HG03066 (cell line): ENCODE results near the gene SEPTIN12.

Source experiments
- ATAC-seq: cut with Tn5 transposase; IDR thresholded peaks from one replicate; pipeline ENCODE4 v1.9.1; 2021; ENCODE audit warnings: low read depth; ENCODE audit not compliant: unreplicated experiment

The SEPTIN12 gene, protein sequence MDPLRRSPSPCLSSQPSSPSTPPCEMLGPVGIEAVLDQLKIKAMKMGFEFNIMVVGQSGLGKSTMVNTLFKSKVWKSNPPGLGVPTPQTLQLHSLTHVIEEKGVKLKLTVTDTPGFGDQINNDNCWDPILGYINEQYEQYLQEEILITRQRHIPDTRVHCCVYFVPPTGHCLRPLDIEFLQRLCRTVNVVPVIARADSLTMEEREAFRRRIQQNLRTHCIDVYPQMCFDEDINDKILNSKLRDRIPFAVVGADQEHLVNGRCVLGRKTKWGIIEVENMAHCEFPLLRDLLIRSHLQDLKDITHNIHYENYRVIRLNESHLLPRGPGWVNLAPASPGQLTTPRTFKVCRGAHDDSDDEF

DNA sequence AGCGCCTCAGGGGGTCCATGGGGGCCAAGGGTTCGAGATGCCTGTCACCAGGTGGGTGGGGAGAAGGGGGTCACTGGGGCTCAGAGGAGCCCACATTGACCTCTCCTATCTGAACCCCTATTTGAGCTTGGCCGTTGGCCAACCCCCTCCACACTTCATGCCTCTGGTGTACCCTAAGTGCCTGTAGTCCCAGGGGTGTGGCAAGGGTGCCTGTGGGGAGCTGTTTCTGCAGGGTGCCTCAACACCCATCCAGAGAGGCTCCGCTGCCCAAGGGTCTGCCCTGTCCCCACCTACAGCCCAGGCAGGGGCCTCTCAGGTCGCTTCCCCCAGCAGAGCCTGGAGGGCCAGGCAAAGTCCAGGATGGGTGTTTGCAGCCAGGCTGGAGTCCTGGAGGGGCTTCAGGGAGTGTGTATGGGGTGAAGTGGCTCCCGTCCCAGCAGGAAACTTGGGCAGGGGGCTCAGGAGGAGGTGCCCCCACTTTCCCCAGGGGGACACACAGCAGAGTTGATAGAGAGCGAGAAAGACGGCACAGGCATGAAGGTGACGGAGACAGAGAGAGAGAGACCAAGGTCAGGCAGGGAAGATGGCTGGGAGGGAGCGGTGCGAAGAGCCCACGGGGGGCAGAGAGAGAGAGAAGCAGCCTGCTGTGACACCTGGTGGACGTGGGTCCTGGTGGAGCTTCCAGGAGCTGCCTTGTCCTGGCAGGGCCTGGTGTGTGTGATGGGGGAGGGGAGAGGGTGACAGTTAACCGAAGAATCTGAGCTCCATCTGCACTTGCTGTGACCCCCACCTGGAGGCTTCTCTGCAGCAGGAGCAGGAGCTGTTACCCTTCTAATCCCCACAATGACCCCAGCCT, at the start of gene SEPTIN12:
Gene SEPTIN12, minus strand, starts transcription at position 719 of the 856 bp plus-strand sequence. Its CDS starts 700 bp downstream, at position 19.
- no peak for ATAC-seq

DNA sequence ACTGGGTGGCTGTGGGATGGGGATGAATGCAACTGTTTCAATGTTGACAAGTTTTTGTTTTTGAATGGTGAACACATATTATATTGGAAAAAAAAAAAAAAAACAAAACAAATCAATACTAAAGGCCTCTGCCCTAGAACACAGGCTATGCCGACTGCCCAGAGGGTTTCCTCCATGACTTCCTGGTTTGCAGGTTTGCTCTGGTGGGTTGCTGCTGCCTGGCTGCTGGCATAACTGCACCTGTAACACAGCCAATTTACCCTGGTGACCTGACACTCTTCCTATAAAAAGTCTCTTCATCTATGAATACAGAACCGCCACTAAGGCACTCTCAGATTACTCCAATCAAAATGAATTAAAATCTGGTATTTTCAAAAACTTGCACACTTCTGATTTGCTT, 48.6 kb upstream of the SEPTIN12 start:
- ATAC-seq = no peak

DNA sequence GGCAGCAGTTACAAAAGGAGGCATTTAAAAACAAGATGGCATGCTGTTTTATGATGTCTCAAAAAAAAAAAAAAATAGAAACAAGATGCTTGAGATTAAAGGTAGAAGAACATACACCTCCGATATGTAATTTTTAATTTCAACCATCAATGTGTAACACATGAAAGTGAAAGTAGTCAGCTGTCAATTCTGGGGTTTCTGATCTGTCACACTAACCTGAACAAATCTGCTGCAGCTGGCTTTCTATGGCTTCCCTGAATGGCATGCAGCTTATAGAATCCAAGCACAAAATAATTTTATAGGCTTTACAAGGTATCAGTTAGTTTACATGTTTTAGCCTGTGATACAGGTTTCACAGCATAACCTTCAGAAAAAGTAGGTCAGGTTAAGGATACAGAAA, 45.4 kb upstream of the SEPTIN12 start:
- no peak for ATAC-seq

DNA sequence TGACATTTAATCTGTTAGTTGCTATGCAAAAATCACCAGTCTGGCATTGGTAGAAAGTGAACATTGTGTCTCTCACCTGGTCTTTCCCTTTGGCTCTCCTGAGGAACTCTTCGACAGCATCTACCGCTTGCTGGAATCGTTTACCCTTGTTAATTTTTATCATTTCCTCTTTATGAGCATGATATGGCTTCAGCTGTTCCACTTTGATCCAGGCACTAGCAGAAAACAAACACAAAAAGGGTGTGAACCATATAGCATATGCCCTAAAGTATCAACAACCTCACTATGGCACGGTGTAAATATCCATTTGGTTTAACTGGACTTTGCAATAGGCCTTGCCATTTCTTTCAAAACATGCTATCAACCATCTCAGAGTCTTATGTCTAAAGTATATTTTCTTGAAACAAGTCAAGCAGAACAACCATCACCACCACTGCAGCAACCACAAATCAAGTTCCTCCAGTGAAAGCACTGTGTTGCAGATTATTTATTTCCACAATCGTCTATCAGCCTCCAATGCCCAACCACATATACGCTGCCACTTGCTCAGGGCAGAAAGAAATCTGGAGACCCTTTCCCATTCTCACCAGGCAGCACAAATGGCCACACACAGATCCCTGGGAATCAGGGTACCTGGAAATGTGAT, 44.7 kb upstream of the SEPTIN12 start:
- no peak for ATAC-seq

DNA sequence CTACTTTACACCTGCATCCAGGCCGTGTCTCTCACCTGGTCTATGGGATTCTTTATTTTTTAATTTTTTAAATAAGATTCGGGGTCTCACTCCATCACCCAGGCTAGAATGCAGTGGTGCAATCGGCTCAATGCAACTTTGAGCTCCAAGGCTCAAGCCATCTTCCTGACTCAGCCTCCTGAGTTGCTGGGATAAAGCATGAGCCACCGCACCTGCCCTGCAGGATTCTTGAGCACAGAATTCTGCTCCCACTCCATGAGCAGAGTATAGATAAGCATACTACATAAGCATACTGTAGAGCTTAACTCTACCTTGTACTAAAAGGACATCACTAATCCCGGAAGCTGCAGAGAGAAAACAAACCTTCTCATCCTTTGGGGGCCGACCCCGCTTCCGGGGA, 43.5 kb upstream of the SEPTIN12 start:
- ATAC-seq = no peak

DNA sequence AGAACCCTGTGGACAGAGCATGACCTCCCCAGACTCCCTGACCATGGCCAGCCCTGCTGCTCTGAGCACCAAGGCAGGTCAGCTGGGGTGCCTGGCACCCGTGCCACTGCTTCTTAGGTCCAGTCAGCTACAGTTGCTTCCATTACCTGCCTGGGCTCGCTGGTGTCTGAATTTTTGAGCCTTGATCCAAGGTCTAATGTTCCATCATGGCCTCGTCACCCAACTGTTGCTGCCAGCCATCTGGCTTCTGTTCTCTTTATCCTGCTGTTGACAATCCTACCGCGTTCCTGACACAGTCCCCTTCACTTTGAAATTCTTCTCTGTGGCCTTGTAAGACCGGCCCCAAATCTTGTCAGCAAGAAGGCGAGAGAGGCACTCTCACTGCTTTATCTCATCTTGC, 42.3 kb upstream of the SEPTIN12 start:
- no peak for ATAC-seq

DNA sequence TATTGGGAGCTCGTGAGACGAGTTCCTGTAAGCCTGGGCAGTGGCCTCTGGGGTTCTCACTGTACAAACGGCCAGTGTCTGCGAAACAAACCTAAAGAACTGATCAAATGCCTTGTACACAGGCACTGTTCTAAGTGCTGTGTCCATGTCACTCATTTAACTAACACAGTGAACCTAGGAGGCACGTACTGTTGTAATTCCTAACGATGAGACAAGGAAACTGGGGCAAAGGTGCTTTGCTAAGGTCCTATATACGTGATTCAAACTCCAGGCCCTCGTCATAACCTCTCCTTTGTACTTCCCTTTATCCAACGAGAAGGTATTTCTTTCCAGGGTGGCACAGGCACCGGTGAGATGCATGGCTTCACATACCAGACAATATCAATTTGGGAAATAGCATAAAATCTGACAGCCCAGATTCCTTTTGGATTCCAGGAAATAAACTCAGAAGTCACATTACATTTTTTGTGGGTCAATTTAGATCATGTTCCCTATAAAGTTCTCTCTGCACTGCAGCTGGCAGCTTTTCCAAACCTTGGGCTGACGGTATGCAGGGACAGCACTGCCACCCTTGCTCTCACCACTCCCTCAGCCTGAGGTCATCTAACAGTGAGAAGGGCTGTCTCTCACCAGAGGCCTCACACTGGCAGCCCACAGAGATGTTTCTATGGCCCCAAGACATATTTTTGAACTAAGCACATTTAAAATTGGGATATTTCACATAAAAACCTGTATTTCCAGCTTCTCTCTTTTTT, 40.6 kb upstream of the SEPTIN12 start:
- ATAC-seq = no peak

DNA sequence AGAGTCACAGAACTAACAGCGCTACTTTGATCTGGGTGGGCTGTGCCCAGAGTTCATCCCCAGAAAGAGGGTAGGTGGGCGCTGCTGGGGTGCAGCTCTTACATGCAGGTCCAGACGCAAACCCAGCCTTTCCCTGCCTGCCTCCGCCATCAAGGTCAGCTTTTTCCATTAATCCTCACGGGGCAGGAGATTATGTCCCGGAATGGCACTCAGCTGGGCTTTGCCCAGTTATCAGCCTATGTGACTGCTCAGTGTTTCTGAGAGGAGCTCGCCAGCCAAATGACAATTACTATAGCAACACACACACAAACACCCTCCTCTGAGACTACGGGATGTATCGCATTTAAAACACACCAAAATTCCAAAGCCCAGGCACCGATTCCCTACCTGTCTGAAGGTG, 38.8 kb upstream of the SEPTIN12 start:
- no peak for ATAC-seq

DNA sequence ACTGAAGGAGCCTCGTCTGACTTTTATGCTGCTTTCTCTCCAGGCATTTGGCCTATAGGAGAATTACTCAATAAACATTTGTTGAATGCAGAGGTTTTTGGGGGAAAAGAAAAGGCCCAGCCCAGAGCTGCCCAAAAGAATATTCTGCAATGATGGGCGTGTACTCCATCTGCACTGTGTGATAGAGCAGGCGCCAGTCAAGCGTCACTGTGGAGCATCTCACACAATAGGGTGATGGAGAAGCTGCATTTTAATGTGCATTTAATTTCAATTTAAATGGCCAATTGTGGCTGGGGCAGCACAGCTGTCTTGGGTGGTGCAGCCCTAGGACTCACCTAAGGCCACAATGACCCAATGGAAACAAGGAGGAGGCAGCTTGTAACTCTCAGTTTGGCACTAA, 38.4 kb upstream of the SEPTIN12 start:
- no peak for ATAC-seq

DNA sequence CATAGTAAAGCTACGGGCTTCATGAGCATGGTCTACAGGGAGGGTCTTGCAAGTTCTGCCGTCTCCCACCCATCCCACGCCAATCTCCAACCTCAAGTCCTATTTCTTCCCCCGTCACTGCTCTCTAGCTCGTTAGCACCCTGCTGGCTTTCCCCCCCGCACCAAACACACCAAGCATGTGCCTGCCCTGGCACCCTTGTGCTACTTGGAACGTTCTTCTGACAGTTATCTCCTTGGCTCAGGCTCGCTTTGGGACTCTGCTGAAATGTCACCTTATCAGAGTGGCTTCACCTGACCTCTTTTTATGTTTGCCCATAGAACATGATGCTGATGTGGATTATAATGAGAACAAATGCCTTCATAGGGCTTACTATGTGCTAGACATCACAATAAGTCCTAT, 37.1 kb upstream of the SEPTIN12 start:
- no peak for ATAC-seq

DNA sequence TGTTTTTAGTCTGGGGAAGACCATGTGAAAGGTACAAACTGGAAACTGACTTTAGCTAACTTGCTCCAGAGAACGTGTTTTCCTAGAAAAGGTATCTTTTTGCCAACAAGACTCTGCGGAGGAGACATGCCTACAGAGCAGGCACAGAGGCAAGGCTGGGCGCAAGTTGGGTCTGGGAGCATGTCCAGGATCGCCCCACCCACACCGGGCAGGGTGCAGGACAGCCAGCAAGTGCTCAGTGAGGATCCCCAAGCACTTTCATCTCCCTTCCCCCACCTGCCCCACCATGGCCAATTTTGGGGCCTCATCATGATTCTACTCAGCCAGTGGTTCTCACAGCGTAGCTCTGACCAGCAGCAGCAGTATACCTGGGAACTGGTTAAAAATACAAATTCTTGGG, 32.5 kb upstream of the SEPTIN12 start:
- no peak for ATAC-seq

DNA sequence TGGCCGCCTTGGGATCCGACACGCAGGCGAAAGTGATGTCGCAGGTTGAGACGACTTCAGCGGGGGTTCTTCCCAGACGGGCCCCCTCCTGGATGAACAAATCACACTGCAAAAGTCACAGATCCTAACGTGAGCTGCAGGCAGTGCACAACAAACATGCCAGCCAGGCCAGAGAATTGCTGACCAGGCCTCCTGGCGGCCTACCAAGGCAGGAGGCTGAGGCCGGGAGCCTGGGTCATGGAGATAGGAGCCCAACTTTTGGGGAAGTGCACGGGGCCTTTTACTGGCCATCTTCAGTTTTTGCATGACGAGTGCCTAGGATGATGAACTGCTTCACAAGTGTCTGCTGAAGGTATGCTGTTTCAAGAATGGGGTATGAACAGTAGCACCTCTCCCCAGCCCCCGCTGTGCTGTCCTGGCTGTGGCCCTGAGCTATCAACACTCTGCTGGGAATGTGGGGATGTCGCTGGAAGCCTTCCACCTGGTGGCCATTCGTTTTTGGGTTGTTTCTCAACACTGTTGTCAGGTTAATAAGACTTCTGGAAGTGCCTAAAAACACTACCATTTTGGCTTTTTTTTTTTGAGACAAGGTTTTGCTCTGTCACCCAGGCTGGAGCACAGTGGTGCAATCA, 26.5 kb upstream of the SEPTIN12 start:
- no peak for ATAC-seq

DNA sequence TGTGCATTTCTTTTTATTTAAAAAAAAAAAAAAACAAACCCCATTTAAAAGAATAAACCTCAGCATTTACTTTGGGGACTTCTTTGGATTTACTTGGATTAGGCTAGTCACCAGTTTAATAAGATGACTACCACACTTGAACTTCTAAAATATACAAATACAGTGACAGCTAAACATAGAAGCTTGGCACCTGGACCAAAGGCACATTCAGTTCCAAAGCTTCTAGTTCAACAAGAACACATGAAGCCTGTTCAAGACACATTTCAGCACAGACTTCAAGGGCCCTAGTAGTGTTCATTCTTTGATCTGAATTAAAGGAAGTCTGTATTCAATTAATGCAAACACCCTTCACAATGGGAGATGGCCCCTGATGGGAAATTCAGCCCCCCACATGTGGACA, 25.9 kb upstream of the SEPTIN12 start:
- no peak for ATAC-seq

DNA sequence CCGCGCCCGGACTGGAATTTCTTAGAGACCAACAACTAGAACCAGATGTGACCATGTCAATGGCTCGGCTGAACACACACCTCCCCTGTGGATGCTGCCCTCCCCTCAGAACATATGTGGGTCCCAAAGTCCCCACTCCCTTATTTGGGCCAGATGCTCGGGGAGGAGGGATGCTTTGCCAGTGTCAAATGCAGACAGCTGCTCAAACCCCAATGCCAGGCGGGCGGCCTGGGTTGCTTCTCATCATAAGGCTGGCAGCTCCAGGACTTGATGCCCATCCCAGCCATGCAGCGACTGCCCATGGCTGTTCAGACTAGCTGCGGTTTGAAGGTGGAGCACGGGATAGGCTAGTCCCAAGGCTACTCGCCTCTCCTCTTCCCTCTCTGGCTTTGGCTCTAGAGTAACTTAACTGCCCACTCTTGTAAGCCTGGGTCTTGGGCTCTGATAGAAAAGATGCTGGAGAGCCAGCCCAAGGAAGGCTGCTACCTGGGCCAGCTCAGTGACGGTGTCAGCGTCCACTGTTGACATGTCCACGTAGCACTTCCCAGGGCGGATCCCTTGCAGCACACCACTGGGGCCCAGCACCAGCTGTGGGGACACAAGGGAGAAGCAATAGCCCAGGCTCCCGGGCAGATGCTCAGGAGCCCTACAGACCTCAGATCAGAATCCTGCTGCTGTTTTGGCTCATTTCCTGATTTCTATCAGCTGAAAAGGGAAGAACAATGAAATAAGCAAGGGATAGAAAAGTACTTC, 25.3 kb upstream of the SEPTIN12 start:
- ATAC-seq = no peak

DNA sequence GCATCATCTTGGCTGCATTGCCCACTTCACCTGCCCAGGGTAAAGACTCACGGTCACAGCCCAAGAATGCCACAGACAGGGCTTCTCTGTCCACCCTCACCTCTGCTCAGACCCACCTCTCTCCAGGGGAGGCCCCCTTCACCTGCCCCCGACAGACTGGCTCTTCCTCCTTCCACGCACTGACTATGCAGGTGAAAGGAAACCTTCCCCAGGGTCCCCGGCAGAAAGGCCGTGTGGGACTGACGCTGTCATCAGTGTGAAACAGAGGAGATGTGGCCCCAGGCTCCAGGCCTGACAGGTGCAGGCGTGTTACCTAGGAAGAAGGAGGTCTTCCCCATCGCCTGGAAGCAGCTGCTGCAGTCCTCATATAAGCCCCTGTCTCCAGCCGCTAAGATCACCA, 23.6 kb upstream of the SEPTIN12 start:
- no peak for ATAC-seq

DNA sequence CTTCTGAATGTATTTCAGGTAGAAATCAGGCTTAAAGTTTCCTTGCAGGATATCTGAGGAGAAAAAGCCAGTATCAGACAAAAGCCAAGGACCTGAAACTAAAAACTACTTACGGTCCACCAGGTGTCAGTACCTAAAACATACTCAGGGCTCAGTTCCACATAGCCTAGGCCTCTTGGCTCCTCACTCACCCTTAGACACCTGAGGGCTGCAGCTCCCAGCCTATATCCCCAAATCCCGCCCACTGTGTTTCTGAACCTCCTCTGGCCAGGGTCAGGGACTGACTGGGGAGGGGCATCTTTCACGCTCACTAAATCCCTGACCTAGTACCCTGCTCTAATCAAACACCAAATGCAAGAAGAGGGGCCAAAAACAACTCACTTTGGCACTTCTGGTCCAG, 23.1 kb upstream of the SEPTIN12 start:
- no peak for ATAC-seq

DNA sequence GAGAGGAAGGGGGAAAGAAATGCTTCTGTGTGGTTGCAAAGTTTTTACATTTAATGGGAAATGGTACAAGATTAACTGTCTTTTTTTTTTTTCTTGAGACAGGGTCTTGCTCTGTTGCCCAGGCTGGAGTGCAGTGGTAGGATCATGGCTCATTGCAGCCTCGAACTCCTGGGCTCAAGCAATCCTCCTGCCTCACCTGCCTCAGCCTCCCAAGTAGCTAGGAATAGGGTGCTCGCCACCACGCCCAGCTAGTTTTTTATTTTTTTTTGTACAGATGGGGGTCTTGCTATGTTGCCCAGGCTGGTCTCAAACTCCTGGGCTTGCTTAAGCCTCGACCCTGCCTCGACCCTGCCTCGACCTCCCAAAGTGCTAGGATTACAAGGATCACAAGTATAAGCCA, 18.1 kb upstream of the SEPTIN12 start:
- no peak for ATAC-seq

DNA sequence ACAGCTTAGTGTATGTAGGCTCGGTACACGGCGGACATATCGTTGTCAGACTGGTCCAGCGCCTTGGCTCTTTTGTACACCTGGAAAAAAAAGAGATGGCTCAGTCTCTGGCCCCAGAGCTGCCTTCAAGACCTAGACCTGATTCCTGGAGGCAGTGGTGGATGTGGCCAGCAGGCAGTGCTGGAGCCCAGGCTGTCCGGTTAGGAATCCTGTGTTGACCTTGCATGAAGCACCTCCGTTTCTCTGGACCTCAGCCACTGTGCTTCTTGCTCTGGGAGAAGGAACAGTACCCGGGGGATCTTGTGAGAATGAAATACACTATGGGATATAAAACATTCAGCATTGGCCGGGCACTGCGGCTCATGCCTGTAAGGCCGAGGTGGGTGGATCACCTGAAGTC, 17.1 kb upstream of the SEPTIN12 start:
- ATAC-seq = no peak

DNA sequence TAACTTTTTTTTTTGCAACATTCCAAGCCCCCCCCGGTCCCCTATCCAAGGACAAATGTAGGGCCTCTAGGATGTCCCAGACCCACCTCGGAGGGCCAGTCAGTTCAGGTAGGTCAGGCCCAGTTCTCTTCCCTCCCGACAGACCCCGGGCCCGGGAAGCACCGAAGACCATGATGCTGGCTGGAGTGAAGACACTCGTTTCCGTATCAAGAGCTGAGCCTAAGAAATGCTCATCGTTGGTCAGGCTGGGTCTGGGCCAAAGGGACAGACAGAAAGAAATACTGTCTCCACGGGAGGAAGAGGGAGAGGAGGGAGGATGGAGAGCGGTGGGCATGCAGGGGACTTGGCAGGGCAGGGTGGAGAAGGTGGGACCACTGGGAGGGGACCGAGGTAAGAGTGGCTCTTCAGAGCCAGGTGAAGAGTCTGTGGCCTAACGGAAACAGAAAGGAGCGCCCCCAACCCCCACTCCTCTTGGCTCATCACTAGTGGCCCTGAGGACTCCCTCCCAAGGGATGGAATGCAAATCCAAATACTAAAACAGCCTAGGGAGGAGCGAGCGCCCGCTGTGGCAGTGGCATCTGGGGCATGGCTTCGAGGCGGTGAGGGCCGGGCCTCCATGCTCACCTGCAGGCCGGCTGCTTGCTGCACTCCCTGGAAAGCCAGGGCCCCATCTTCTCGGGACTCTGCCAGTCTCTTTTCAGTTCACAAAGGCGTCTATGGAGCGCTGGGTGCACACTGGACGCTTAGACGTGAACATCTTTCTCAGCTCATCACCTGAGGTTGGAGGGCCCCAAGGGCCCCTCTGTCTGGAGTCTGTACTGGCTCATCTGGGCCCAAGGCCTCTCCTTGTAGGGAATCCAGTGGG, 16.0 kb upstream of the SEPTIN12 start:
- no peak for ATAC-seq
